Raji (cell line): ENCODE results near the gene SLC18A2.

Experiments
- POLR2A ChIP-seq: IDR thresholded peaks from 2 replicates; pipeline ENCODE4 v1.6.1; 2011; ENCODE audit warnings: low read depth, low read length, control low read depth; ENCODE audit not compliant: insufficient read depth

The SLC18A2 gene

GRCh38 chr10:117272195-117273076 lies 31.5 kb downstream of the SLC18A2 start:
- TF ChIP-seq POLR2A, result no peak

DNA sequence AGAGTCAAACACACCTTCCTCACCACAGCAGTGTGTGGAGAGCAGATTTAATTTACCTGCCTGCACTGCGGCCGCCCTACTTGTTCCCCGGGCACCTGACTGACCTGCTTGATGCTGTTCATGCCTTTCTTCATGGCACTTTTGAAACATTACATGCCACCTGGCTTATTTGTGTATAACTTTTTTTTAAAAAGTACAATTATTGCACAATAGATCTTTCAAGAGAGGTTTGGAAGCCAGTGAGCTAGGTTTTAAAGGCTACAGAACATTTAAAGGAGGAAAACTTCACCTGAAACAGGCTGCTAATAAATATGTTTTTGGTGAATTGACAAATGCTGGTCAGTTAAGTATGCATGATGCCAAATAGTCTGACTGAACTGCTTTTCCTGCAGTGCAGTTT lies 33.1 kb downstream of the SLC18A2 start:
- no peak for TF ChIP-seq POLR2A

DNA sequence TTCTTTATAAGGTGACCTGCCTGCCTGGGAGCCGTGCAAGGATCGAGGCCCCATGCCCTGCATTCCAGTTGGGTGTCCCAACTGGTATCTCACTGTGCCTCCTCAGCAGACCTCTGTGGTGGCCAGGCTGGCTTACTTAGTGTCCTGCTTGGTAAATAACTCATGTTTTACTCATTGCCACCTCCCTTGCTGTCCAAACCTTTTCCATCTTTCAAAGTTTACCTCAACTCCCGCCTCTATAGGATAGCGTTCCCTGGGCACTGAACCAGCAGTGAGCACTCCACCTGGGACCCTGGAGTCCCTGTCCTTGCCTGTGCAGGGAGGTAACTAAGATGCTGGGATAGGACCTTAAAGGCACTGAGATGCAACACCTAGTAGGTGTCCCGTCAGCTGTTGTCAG lies 33.6 kb downstream of the SLC18A2 start:
- TF ChIP-seq POLR2A, result no peak

- TF ChIP-seq POLR2A, result no peak
Observed at GRCh38 chr10:117275121-117275520, 34.2 kb downstream of the SLC18A2 start.

DNA sequence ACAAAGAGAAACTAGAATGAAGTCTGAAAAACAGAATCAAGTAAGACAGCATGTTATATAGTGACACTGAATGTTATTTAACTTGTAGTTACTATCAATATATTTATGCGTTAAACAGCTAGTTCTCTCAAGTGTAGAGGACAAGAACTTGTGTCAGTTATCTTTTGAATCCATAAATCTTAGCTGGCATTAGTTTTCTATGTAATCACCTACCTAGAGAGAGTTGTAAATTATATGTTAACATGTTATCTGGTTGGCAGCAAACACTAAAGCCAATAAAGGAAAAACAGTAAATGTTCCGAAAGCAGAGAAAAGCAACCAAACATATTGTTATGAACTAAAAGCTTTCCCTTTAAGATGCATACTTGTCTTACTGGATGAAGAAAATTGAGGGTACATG lies 36.8 kb downstream of the SLC18A2 start:
- no peak for TF ChIP-seq POLR2A

GRCh38 chr10:117284716-117285494 lies 44.0 kb downstream of the SLC18A2 start:
- no peak for TF ChIP-seq POLR2A

GRCh38 chr10:117294039-117294645 lies 53.2 kb downstream of the SLC18A2 start:
- TF ChIP-seq POLR2A, result no peak

DNA sequence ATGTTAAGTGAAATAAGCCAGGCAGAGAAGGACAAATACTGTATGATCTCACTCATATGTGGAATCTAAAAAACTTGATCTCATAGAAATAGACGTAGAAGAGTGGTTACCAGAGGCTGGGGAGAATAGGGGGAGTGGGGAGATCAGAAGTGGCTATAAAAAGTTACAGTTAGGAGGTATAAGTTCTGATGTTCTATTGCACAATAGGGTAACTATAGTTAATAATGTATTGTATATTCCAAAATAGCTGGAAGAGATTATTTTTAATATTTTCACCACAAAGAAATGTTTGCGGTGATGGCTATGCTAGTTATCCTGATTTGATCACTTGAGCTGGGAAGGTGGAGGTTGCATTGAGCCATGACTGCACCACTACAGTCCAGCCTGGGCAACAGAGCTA lies 53.8 kb downstream of the SLC18A2 start:
- TF ChIP-seq POLR2A, result no peak

GRCh38 chr10:117298219-117298618 lies 57.3 kb downstream of the SLC18A2 start:
- TF ChIP-seq POLR2A, result no peak

DNA sequence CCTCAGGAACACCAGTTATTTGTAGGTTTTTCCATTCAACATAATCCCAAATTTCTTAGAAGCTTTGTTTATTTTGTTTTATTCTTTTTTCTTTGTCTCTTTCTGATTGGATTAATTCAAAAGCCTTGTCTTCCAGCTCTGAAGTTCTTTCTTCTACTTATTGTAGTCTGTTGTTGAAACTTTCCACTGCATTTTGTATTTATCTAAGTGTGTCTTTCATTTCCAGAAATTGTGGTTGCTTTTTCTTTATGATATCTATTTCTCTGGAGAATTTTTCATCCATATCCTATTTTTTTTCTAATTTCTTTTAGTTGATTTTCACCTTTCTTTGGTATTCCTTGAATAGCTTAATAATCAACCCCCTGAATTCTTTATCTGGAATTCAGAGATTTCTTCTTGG lies 58.5 kb downstream of the SLC18A2 start:
- TF ChIP-seq POLR2A, result no peak

GRCh38 chr10:117300671-117301070 lies 59.8 kb downstream of the SLC18A2 start:
- TF ChIP-seq POLR2A, result no peak

GRCh38 chr10:117306674-117307073 lies 65.8 kb downstream of the SLC18A2 start:
- TF ChIP-seq POLR2A, result no peak

DNA sequence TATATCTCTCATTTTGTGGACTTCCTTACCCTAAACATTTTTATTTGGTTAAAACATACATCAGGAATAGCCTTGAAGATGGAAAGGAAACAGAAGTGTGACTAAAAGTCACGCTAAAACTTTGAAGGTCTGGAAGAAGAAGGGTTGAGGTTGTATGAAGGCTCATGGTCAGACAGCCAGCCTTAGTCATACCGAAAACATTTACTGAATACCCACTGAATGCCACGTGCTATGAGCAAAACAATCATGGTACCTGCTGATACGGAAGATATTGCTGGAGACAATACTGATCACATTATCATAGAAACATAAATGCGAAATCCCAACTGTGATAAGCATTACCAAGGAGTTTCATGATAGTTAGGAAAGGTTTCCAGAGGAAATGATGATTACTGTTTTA lies 70.3 kb downstream of the SLC18A2 start:
- no peak for TF ChIP-seq POLR2A

DNA sequence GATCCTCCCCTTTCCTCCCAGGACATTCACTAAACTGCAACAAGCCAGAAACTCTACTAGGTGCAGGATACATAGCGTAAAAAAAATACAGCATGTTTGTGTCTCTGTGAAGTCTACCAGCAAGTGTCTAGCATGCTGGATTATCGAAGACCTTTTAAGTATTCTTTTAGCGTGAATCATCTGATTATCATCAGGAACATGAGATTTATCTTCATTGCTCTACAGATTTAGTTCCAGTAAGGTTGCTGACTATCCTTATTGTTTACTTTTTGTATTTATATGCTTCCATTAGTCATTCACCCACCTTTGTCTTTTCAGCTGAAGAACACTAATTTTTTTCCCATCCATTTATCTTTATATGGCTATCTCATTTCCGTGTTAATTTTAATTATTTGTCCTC lies 71.5 kb downstream of the SLC18A2 start:
- no peak for TF ChIP-seq POLR2A

DNA sequence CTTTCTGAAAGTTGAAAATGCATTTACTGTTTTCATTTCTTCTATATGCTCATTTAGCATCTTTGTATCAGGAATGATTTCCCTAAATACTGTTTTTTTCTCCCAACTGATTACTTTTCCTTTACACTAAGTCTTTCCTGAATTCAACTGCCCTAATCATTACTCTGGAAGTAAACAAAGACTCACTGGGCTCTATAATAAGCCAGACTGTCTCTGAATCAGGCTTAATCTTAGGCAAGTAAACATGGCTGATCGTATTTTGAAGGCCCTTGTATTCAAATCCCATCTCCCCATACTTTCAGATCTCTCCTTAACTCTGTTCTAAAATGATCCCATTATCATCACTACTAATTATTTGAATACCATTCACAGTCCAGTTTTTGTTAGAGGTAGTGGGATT lies 72.7 kb downstream of the SLC18A2 start:
- TF ChIP-seq POLR2A, result no peak

DNA sequence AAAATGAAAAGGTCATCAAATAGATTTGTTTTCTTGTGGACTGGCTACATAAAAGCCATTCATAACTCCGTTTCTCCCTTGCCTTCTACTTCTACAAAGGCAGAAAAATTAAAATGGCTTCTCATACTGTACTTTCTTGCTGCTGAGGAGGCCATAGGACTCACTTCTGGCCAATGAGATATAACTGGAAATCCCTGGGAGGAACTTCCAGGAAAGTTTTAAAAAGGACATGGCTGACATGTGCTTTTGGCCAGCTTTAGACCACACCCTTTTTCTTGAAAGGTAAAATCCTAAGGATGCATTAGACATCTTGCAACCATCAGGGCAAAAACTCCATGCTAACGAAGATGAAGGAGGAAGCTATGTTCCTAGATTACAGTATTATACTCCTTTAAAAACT lies 75.8 kb downstream of the SLC18A2 start:
- no peak for TF ChIP-seq POLR2A

DNA sequence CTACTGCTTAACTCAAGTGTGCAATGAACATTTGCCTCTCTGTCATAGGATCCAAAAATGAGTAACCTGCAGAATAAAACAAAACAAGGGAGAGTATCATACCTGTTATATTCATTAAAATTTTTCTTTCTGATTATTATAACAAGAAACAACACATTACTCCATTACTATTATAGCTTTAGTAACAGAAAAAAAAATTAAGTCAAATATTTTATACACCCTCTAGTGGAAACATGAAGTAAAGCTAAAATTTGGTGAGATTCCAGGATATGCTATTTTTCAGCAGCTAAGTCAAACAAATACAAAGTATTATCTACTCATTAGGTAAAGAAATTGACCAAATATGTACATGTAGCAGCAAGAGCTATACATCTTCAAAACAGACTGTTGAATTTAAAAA lies 78.0 kb downstream of the SLC18A2 start:
- TF ChIP-seq POLR2A, result no peak
